GM19468 (cell line): ENCODE results near the gene LHX6.

Experiments
- ATAC-seq: cut with Tn5 transposase; IDR thresholded peaks from one replicate; pipeline ENCODE4 v1.9.1; 2021; ENCODE audit warnings: mild to moderate bottlenecking, moderate library complexity, moderate number of reproducible peaks; ENCODE audit not compliant: unreplicated experiment; ENCODE audit errors: extremely low read depth

Gene LHX6

GRCh38 chr9:122228568-122229484 is at the start of gene LHX6:
Gene LHX6 (minus strand): TSS chr9:122228957. CDS start chr9:122228740, 217 bp downstream.
- no peak for ATAC-seq

- no peak for ATAC-seq
These were observed 48.6 kb upstream of the LHX6 start for GRCh38 chr9:122277285-122277897.

GRCh38 chr9:122276096-122276495 is 47.3 kb upstream of the LHX6 start:
- no peak for ATAC-seq

- no peak for ATAC-seq
These were observed 45.3 kb upstream of the LHX6 start for GRCh38 chr9:122274055-122274454.

DNA sequence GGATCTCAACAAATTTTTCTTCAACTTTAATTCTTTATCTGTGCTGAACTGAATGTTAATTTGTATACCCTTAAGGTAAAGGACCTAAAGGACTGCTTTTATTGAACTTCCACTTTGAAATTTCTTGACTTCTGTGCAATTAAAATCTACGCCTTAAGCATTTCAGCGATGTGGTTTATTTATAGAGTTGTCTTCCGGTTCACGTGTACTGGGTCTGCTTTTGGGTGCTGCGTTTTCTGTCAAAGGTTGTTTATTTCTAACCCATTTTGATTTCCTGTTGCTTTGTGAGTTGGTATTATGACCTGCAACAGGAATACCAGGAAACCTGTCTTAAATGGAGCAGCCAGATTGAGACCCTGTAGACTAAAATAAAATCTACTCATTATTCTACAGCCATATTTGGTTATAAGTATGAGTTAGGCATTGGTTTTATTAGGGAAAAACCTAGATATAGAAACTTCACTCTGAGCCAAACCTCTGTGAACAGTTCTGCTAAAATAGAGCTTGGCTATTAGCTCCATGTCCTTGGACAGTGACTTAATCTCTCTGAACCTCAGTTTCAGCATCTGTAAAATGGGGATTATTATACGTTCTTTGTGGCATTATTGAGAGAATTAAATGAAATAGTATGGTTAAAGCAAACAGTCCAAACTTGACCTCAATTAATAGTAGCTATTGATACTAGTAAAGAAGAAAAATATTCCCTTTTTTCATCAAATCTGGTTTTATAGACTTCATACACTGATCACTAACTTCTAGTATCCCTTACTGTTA is 39.5 kb upstream of the LHX6 start:
- no peak for ATAC-seq

DNA sequence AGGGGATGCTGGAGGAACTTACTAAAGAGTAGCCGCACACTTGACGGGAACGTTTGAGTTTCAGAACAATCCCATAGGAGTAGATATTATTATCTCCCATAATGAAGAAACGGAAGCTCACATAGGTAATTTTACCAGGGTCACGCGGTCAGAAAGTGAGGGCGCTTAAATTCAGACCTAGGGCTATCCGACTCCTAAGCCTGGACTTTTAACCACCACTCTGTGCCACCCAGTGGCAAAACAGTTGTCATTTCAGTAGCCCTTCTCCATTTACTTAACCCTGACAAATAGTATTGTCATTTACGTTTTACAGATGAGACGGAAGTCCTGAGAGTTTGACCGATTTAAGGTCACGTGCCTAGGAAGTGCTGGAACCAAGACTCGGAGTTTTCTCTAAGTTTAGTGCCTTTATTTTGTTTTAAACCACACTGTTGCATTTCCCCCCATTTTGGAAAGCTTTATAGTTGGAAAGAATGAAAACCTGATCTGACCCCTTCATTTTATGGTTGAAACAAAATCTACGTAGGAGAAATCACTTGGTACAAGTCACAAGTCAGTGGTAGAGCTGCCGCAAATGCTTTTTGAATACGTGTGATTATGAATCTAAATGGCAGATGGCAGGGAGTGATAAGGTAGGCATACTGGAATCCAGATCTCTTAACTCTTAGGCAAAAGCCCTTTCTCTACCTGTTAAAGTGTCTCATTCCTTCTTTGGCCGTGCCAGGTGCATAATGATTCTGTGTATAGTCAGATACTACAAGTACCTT is 36.6 kb upstream of the LHX6 start:
- ATAC-seq = no peak

- peak; percentile 83 for ATAC-seq
These were observed 35.8 kb upstream of the LHX6 start, which contains the start of the genes MRRF and RBM18 for GRCh38 chr9:122264360-122265148. Gene MRRF (plus strand): TSS chr9:122264882. CDS start chr9:122270892, 6,010 bp downstream. Gene RBM18 (minus strand): TSS chr9:122264840. CDS start chr9:122261492, 3,348 bp downstream.

DNA sequence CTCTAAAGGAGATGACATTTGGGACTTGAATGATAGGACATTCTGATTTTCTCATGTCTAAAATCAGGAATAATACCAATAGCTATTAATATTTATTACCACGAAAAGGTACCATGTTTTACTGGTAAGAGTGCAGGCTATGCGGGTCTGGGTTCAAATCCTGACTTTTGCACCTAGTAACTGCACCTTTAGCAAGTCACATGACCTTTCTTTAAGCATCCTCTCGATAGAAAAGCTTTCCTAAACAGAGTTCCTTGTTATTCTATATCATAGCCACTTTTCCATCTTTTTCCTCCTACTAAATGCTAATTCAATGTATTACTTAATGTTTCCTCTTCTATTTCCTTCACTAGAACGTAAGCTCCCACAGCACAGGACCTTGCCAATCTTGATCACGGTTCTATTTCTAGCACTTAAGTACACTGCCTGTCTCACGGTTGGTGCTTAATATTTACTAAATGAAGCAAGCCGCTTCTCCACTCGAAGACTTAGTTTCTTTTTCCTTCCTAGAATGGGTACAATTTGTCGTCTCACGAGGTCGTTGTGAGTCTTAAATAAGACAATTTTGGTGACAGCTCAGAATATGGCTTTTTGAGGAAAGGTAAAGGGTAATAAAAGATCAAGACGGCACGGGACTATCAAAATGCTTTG is 35.1 kb upstream of the LHX6 start:
- no peak for ATAC-seq

- no peak for ATAC-seq
These were observed 33.3 kb upstream of the LHX6 start for GRCh38 chr9:122262073-122262472.

DNA sequence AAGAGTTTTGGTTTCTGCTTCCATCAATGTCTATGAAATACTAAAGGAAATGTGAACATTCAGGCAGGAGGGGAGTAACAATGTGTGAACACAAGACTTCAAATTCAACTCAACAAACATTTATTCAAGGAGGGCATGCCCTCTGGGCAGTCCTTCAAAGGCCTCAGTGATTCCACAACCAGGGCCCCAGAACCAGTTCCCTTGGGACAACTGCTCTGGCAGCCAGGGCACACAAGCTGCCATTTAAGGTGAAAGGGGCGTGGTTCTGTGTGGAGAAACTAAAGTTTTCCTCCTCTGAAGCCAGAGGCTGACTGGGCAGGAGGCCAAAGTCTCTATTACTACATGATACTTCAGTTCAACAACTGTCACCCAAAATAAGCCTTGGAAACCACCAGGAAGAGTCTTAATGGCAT is 32.7 kb upstream of the LHX6 start:
- no peak for ATAC-seq

DNA sequence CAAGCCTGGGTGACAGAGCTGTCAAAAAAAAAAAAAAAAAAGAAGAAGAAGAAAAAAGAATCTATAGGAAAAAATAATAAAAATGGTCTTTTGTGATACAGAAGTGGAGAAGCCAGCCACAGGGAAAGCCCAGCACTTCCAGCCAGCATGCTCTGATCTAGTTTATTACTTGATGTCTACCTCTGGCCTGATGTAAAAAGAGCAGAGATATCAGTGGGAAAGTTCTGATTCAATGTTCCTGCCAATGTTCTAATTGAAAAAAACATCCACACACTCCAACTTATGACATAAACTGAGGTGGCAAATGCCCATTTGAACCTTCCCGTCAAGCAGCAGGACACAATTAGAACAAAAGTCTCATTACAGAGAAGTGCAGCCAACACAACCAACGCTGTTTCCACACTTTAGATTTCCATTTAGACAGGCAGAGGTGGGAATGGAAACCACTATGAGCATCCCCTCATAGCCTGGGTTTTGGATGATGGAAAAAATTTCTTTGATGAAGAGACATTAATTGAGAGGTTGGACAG is 30.2 kb upstream of the LHX6 start:
- no peak for ATAC-seq

DNA sequence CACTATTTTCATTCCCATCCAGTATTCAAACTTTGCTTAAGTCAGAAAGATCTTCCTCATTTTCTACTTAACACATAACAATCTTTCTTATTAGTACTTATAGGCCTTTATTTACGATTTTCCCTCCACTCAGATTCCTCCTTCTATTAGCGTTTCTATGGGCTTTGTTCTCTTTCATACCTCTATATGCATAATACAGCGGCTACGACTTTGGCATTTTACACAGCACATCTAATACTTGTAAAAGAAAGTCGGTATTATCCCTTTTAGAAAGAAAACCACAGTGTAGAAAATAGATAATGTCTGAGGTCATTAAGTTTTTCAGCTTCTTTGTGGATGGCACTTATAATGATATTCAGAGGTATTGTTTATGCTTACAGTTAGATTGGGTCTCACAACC is 27.4 kb upstream of the LHX6 start:
- no peak for ATAC-seq

DNA sequence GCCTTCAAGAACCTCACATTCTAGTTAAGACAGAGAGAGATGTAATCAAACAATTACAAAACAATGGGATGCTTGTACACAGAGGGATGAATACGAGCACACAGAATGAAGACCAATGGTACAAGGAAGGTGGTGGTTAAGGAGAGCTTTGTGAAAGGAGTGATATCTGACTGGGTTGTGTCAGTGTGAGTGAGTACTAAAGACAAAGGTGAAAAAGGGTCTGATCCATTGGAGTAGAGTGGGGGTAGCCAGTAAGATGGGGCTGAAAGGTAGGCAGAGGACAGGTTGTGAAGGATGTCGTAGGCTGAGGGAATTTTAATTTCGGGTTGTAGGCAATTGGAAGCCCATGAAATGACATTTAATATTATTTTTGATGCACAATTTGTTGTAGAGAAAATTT is 26.0 kb upstream of the LHX6 start:
- no peak for ATAC-seq

GRCh38 chr9:122252796-122253195 is 24.0 kb upstream of the LHX6 start:
- no peak for ATAC-seq

GRCh38 chr9:122251351-122251750 is 22.6 kb upstream of the LHX6 start:
- ATAC-seq = no peak

GRCh38 chr9:122248448-122248865 is 19.7 kb upstream of the LHX6 start:
- no peak for ATAC-seq

DNA sequence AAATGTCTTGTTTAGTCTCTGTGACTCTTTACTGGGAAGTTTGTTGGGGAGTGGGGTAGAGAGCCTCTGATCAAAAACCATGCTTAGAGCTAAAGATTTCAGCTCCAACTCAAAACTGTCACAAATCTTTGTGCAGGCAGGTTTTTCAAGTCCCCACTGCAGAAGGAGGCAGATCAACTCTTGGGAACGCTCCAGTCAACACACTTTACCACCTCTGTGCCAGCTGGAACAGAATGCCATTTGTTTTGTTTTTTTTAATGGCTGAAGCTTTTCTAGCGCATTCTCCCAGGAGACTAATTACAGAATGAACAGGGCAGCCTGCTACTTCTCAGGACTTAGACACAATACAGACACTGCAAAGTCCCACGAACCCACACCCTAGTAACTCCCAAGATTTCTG is 17.9 kb upstream of the LHX6 start:
- no peak for ATAC-seq

DNA sequence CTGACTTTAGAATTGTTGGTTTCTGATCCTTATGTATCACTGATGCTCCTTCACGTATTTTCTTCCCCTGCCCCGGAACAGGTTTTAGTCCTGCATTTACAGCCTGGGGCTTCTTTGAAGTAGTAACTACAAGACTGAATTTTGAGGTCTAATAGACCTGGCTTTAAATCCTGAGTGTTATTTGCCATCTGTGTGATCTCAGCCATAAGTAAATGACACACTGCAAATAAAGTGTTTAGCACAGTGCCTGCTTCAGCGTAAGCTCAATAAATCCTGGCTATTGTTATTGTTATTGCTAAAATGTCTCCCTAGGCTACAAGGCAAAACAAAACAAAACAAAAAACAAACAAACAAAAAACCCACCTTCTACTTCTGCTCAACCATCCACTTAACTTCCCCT is 15.6 kb upstream of the LHX6 start:
- no peak for ATAC-seq
